ENCODE data around the gene PRPF19.

The PRPF19 gene

DNA sequence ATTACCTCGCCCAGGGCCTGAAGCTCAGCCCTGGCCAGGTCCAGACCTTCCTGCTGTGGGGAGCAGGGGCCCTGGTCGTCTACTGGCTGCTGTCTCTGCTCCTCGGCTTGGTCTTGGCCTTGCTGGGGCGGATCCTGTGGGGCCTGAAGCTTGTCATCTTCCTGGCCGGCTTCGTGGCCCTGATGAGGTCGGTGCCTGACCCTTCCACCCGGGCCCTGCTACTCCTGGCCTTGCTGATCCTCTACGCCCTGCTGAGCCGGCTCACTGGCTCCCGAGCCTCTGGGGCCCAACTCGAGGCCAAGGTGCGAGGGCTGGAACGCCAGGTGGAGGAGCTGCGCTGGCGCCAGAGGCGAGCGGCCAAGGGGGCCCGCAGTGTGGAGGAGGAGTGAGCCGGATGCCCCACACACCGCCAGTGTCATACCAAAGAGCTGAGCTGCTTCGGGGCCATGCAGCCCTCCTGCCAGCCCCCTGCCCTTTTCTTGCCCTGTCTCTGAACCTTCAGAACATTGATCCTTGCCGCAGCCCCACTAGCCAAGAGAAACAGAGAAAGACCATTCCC lies 15.5 kb upstream of the PRPF19 start:
- Histone ChIP-seq H3K4me1 (ENCODE audit: insufficient read depth, insufficient read length) (peaks cover 10% of the 10 kb centered on the region), H3K27me3 (ENCODE audit: insufficient read depth, insufficient read length) (no peaks in the 10 kb centered on the region), H3K4me3 (ENCODE audit: insufficient read length, low read depth) (no peak overlapping the region), H3K9ac (ENCODE audit: insufficient read length, low read depth) (no peak overlapping the region), H3K9me3 (ENCODE audit: insufficient read depth, low read length) (peaks cover 7% of the 10 kb centered on the region; the same call in 1 of the 2 replicates), H3K36me3 (ENCODE audit: insufficient read depth, insufficient read length, low read length) (peaks cover 68% of the 10 kb centered on the region)
- TF ChIP-seq SUZ12 (IDR thresholded peaks at IDR 0.05; ENCODE audit: extremely low read depth, insufficient read depth, insufficient read length), result no peak
- DNase-seq (ENCODE audit: low read depth, low spot score), result no peak

DNA sequence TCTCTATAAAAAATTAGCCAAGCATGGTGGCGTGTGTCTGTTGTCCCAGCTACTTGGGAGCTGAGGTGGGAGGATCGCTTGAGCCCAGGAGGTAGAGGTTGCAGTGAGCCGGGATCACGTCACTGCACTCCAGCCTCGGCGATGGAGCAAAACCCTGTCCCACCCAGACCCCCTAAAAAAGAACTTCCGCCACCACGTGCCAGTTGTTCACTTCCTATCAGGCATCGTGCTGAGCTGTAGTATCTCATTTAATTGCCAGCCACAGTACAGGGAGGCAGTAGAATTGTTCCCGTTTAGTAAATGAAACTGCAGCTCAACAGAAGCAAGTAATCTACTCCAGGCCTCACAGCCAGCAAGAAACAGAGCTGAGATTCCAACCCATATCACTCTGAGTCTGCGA lies 14.9 kb upstream of the PRPF19 start:
- Histone ChIP-seq H3K36me3 (ENCODE audit: insufficient read depth, insufficient read length, low read length) (peaks cover 66% of the 10 kb centered on the region), H3K4me3 (ENCODE audit: insufficient read length, low read depth) (no peak overlapping the region), H3K9me3 (ENCODE audit: insufficient read depth, low read length) (peaks cover 7% of the 10 kb centered on the region; the same call in 1 of the 2 replicates), H3K27me3 (ENCODE audit: insufficient read depth, insufficient read length) (no peaks in the 10 kb centered on the region), H3K9ac (ENCODE audit: insufficient read length, low read depth) (no peak overlapping the region), H3K4me1 (ENCODE audit: insufficient read depth, insufficient read length) (peaks cover 14% of the 10 kb centered on the region)
- TF ChIP-seq ZNF274 (IDR thresholded peaks at IDR 0.05; ENCODE audit: low read depth, low read length) (no peak), SUZ12 (IDR thresholded peaks at IDR 0.05; ENCODE audit: extremely low read depth, insufficient read depth, insufficient read length) (no peak), YY1 (IDR thresholded peaks at IDR 0.05; ENCODE audit: insufficient read depth, insufficient read length) (no peak)
- DNase-seq (ENCODE audit: low read depth, low spot score), result no peak

DNA sequence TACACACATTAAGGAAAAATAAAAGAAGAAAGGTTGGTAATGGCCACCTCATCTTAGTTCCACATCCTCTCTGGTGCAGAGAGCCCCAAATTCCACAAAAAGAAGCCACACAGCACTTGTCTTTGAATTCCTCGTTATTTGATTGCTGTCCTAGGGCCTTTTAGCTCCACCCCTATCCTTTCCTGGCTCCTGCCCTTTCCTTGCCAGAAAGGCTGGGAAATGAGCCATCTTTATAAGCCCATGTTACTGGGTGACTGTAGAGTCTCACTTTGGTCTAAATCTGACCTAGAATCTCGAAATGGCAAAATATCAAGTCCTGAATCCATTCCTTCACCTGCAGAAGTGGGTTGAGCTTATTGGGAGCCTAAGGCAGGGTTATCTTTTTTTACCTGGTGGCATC lies 13.6 kb upstream of the PRPF19 start:
- peaks cover 63% of the 10 kb centered on the region for H3K36me3 ChIP-seq (ENCODE audit: insufficient read depth, insufficient read length, low read length)
- H3K4me1 ChIP-seq (ENCODE audit: insufficient read depth, insufficient read length), result peaks cover 18% of the 10 kb centered on the region
- H3K9ac ChIP-seq (ENCODE audit: insufficient read length, low read depth), result no peak overlapping the region
- H3K4me3 ChIP-seq (ENCODE audit: insufficient read length, low read depth), result no peak overlapping the region
- peaks cover 7% of the 10 kb centered on the region; the same call in 1 of the 2 replicates for H3K9me3 ChIP-seq (ENCODE audit: insufficient read depth, low read length)
- TF ChIP-seq SUZ12 (IDR thresholded peaks at IDR 0.05; ENCODE audit: extremely low read depth, insufficient read depth, insufficient read length) (no peak), ZNF274 (IDR thresholded peaks at IDR 0.05; ENCODE audit: low read depth, low read length) (no peak), YY1 (IDR thresholded peaks at IDR 0.05; ENCODE audit: insufficient read depth, insufficient read length) (no peak)
- no peak for DNase-seq (ENCODE audit: low read depth, low spot score)
- H3K27me3 ChIP-seq (ENCODE audit: insufficient read depth, insufficient read length), result no peaks in the 10 kb centered on the region

DNA sequence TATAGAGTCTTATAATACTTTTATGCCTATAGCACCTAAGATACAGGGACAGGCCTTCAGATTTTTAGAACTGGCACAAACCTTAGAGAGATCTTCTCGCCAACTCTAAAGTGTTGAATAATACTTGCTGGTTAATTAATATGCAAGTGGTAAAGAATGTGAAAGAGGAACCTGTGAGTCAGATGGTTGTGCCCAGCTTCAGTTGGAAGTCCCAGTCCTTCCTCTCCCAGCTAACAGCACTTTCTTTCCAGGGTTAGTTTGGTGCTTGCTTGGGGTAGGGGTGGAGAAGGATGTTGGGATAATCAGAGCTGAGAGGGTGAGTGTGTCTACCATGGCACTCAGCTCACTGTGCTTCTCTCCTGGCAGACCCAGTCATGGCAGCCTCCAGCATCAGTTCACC lies 12.9 kb upstream of the PRPF19 start:
- H3K4me1 ChIP-seq (ENCODE audit: insufficient read depth, insufficient read length), result peaks cover 19% of the 10 kb centered on the region

DNA sequence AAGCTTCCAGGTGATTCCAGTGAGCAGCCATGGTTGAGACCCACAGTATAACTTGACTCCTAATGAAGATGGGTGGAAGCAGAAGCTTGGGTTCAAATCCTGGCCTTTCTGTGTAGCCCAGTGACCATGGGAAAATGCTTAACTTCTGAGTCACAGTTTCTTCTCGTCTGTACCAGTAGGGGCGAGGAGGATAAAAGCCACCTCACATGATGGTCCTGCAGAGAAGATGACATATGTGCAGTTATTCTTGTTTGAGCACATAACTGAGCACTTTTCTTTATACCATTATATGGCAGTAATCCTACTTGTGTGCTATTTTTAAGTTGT lies 12.5 kb upstream of the PRPF19 start:
- H3K4me1 ChIP-seq (ENCODE audit: insufficient read depth, insufficient read length), result peaks cover 19% of the 10 kb centered on the region
- no peak for DNase-seq (ENCODE audit: low read depth, low spot score)
- no peak overlapping the region for H3K4me3 ChIP-seq (ENCODE audit: insufficient read length, low read depth)
- peaks cover 6% of the 10 kb centered on the region; the same call in 1 of the 2 replicates for H3K9me3 ChIP-seq (ENCODE audit: insufficient read depth, low read length)
- H3K36me3 ChIP-seq (ENCODE audit: insufficient read depth, insufficient read length, low read length), result peaks cover 63% of the 10 kb centered on the region
- TF ChIP-seq YY1 (IDR thresholded peaks at IDR 0.05; ENCODE audit: insufficient read depth, insufficient read length) (no peak), ZNF274 (IDR thresholded peaks at IDR 0.05; ENCODE audit: low read depth, low read length) (no peak), SUZ12 (IDR thresholded peaks at IDR 0.05; ENCODE audit: extremely low read depth, insufficient read depth, insufficient read length) (no peak)
- no peaks in the 10 kb centered on the region for H3K27me3 ChIP-seq (ENCODE audit: insufficient read depth, insufficient read length)
- no peak overlapping the region for H3K9ac ChIP-seq (ENCODE audit: insufficient read length, low read depth)

More for the DNA sequence above, 12.9 kb upstream of the PRPF19 start:
- Histone ChIP-seq H3K9me3 (ENCODE audit: insufficient read depth, low read length) (peaks cover 7% of the 10 kb centered on the region; the same call in 1 of the 2 replicates), H3K36me3 (ENCODE audit: insufficient read depth, insufficient read length, low read length) (peaks cover 63% of the 10 kb centered on the region), H3K4me3 (ENCODE audit: insufficient read length, low read depth) (no peak overlapping the region), H3K9ac (ENCODE audit: insufficient read length, low read depth) (no peak overlapping the region), H3K27me3 (ENCODE audit: insufficient read depth, insufficient read length) (no peaks in the 10 kb centered on the region)
- DNase-seq (ENCODE audit: low read depth, low spot score), result no peak
- TF ChIP-seq ZNF274 (IDR thresholded peaks at IDR 0.05; ENCODE audit: low read depth, low read length), result no peak
- TF ChIP-seq YY1 (IDR thresholded peaks at IDR 0.05; ENCODE audit: insufficient read depth, insufficient read length), result no peak
- TF ChIP-seq SUZ12 (IDR thresholded peaks at IDR 0.05; ENCODE audit: extremely low read depth, insufficient read depth, insufficient read length), result no peak

DNA sequence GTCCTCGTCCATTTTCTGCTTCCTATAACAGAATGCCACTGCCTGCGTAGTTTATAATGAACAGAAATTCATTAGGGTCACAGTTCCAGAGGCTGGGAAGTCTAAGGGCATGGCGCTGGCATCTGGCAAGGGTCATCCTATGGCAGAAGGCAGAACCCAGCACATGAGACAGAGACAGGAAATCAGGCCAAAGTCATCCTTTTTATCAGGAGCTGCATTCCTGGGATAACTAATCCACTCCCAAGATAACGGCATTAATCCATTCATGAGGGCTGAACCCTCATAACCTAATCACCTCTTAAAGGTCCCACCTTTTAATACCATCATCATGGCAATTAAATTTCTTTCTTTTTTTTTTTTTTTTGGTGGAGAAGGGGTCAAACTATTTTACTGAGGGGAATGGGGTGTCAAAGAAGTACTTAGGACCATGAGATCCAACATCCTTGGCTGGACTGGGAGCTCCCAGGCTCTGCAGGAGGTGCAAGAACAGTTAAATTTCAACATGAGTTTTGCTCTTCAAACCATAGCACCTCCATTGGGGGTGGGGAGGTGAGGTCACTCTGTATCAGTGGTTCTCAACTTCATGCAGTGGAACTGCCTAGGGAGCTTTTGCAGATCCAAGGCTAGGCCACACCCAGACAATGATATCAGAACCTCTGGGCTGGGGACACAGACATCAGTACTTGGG lies 12.0 kb upstream of the PRPF19 start:
- H3K9me3 ChIP-seq (ENCODE audit: insufficient read depth, low read length), result peaks cover 1% of the 10 kb centered on the region; the same call in 1 of the 2 replicates

DNA sequence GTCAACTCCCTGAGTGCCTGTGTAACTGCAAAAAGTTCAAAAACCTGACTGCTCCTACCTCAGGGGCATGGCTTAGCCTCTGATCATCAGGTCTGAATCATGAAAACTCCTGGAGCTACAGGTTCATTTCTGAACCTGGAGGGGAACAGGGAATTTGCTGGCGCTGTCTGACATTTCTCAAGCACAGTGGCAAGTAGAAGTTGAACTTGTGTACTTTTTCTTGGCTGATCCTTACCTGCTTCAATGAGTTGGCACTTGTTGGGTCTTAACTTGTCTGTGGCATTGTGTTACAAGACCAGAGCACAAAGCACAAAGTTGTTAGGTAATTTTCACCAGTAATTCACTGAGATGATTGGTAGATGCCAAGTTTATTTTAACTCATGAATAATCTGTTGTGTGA lies 10.9 kb upstream of the PRPF19 start:
- TF ChIP-seq SUZ12 (IDR thresholded peaks at IDR 0.05; ENCODE audit: extremely low read depth, insufficient read depth, insufficient read length) (no peak), ZNF274 (IDR thresholded peaks at IDR 0.05; ENCODE audit: low read depth, low read length) (no peak), YY1 (IDR thresholded peaks at IDR 0.05; ENCODE audit: insufficient read depth, insufficient read length) (no peak)
- no peaks in the 10 kb centered on the region for H3K27me3 ChIP-seq (ENCODE audit: insufficient read depth, insufficient read length)
- peaks cover 17% of the 10 kb centered on the region for H3K4me1 ChIP-seq (ENCODE audit: insufficient read depth, insufficient read length)
- H3K9ac ChIP-seq (ENCODE audit: insufficient read length, low read depth), result no peak overlapping the region
- DNase-seq (ENCODE audit: low read depth, low spot score), result no peak
- H3K4me3 ChIP-seq (ENCODE audit: insufficient read length, low read depth), result no peak overlapping the region
- H3K9me3 ChIP-seq (ENCODE audit: insufficient read depth, low read length), result no peaks in the 10 kb centered on the region
- peaks cover 49% of the 10 kb centered on the region for H3K36me3 ChIP-seq (ENCODE audit: insufficient read depth, insufficient read length, low read length)

More for the DNA sequence above, 12.0 kb upstream of the PRPF19 start:
- peaks cover 60% of the 10 kb centered on the region for H3K36me3 ChIP-seq (ENCODE audit: insufficient read depth, insufficient read length, low read length)
- peaks cover 17% of the 10 kb centered on the region for H3K4me1 ChIP-seq (ENCODE audit: insufficient read depth, insufficient read length)
- H3K4me3 ChIP-seq (ENCODE audit: insufficient read length, low read depth), result no peak overlapping the region
- H3K27me3 ChIP-seq (ENCODE audit: insufficient read depth, insufficient read length), result no peaks in the 10 kb centered on the region
- no peak overlapping the region for H3K9ac ChIP-seq (ENCODE audit: insufficient read length, low read depth)
- TF ChIP-seq ZNF274 (IDR thresholded peaks at IDR 0.05; ENCODE audit: low read depth, low read length) (no peak), SUZ12 (IDR thresholded peaks at IDR 0.05; ENCODE audit: extremely low read depth, insufficient read depth, insufficient read length) (no peak), YY1 (IDR thresholded peaks at IDR 0.05; ENCODE audit: insufficient read depth, insufficient read length) (no peak)
- DNase-seq (ENCODE audit: low read depth, low spot score), result no peak

All from NT2/D1 (cell line).